CD4-positive, alpha-beta T cell (primary cell): ENCODE results near the gene PDGFD. TPM values are rescaled to one million over a fixed set of nuclear protein-coding genes. Genes with fewer than 3 reads are reported as not detected.

Experiments used
- ATAC-seq: fragments of 200-7000 bp; cut with Tn5 transposase; one replicate; pipeline ENCODE4 v1.10.0; 2022; ENCODE audit warnings: mild to moderate bottlenecking; ENCODE audit not compliant: poor library complexity
- CTCF ChIA-PET: fragments of 350-600 bp; sonication (Branson Sonifier 250); formaldehyde crosslinking; loops from one replicate; lab custom pipeline; 2021; ENCODE audit warnings: antibody characterized with exemption, inconsistent platforms; lab: Charles Lee
- POLR2A ChIA-PET: fragments of 350-600 bp; sonication (Branson Sonifier 250); formaldehyde crosslinking; loops from one replicate; lab custom pipeline; 2021; ENCODE audit warnings: antibody characterized with exemption, inconsistent platforms; lab: Charles Lee
- DNase-seq, 14 experiments: peaks; one replicate each; pipeline ENCODE4 v3.0.0-alpha.2; 2013 to 2020; ENCODE audit warnings: mixed read lengths in 2 of 14
- H3K27ac ChIP-seq, 2 donors: one replicate each; pipeline versions ENCODE4 v1.5.1 to v1.7.0; 2013; ENCODE audit warnings: low read length in 2 of 2, low read depth in 1 of 2, mild to moderate bottlenecking in 1 of 2
- H3K27me3 ChIP-seq, 2 experiments: 1 replicate in 1 of 2; 2 replicates in 1 of 2; pipeline versions ENCODE4 v1.6.1 to v1.7.0; 2013; ENCODE audit warnings: low read length in 2 of 2, control low read depth in 1 of 2, mild to moderate bottlenecking in 1 of 2, moderate library complexity in 1 of 2; ENCODE audit not compliant: insufficient read depth in 2 of 2, control insufficient read depth in 1 of 2
- H3K36me3 ChIP-seq: one replicate; pipeline ENCODE4 v1.6.1; 2013; ENCODE audit warnings: low read length, control low read depth; ENCODE audit not compliant: insufficient read depth
- H3K4me1 ChIP-seq: one replicate; pipeline ENCODE4 v1.6.1; 2013; ENCODE audit warnings: low read length, control low read depth; ENCODE audit not compliant: insufficient read depth
- H3K4me3 ChIP-seq: one replicate; pipeline ENCODE4 v1.5.1; 2013; ENCODE audit warnings: mild to moderate bottlenecking, low read length, moderate library complexity
- H3K9me3 ChIP-seq, 2 experiments: 1 replicate in 1 of 2; 2 replicates in 1 of 2; pipeline versions ENCODE4 v1.6.1 to v1.7.0; 2013; ENCODE audit warnings: low read length in 2 of 2, mild to moderate bottlenecking in 2 of 2, control low read depth in 1 of 2, moderate library complexity in 1 of 2; ENCODE audit not compliant: control insufficient read depth in 1 of 2, insufficient read depth in 1 of 2
- H3K27ac Mint-ChIP-seq: one replicate; pipeline ENCODE4 v1.8.0; 2020; ENCODE audit warnings: mixed read lengths
- H3K27me3 Mint-ChIP-seq: one replicate; pipeline ENCODE4 v1.8.0; 2021; ENCODE audit warnings: mixed read lengths
- H3K36me3 Mint-ChIP-seq: one replicate; pipeline ENCODE4 v1.8.0; 2021; ENCODE audit warnings: low read depth, mixed read lengths
- H3K4me1 Mint-ChIP-seq: one replicate; pipeline ENCODE4 v1.8.0; 2021; ENCODE audit warnings: low read depth, mixed read lengths
- H3K4me3 Mint-ChIP-seq: one replicate; pipeline ENCODE4 v1.8.0; 2020; ENCODE audit warnings: mild to moderate bottlenecking, mixed read lengths
- H3K9me3 Mint-ChIP-seq: one replicate; pipeline ENCODE4 v1.8.0; 2020; ENCODE audit warnings: mixed read lengths
- intact Hi-C, 2 experiments: fragments of 100-400 bp; cut with DNase I in 1 of 2; cut with micrococcal nuclease in 1 of 2; formaldehyde crosslinking; loops; one replicate each; pipeline versions ENCODE4 v1.15.1 to v1.9.0; 2023 to 2025; cut with DNase I, micrococcal nuclease
- total RNA-seq, 174 experiments: library from RNA in 2 of 174; stranded (reverse) in 2 of 174; gene quantifications; one replicate each; pipeline ENCODE4 v1.2.3 and lab custom pipeline; 2021 to 2026
- TF ChIP-seq, protein P1 (sequence below): fragments of 200-600 bp; IDR thresholded peaks from one replicate; pipeline ENCODE4 v1.8.0; 2022; ENCODE audit warnings: antibody characterized with exemption, mild to moderate bottlenecking

Gene PDGFD
- total RNA-seq, 2 experiments from 2014 or later, result not detected

DNA sequence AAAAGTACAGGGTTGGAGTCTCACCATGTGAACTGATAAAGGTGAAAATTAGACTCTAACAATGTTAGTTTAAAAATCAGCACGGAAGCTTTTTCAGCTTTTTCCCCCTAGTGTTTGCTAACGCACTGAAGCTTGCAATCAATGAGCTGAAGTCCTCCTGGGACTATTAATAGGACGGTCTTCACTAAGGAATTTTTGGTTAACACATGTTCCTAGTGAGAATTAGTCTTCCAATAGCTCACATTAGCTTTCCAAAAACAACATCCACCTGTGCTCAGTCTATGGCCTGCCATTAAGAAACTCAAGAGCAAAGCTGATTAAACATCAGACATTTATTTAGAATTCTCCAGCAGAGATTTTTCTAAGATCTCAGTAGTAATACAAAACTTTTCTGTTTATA is 154.2 kb downstream of the PDGFD start:
- CTCF ChIA-PET, result no interaction called here
- no peak overlapping the region for H3K4me3 Mint-ChIP-seq
- H3K4me1 ChIP-seq, result no peaks in the 10 kb centered on the region
- no peak overlapping the region for H3K27ac Mint-ChIP-seq
- no peaks in the 10 kb centered on the region for H3K36me3 Mint-ChIP-seq
- H3K27ac ChIP-seq, result no peak overlapping the region
- no peaks in the 10 kb centered on the region for H3K27me3 ChIP-seq
- no peak overlapping the region for H3K4me3 ChIP-seq
- TF ChIP-seq, protein P1, sequence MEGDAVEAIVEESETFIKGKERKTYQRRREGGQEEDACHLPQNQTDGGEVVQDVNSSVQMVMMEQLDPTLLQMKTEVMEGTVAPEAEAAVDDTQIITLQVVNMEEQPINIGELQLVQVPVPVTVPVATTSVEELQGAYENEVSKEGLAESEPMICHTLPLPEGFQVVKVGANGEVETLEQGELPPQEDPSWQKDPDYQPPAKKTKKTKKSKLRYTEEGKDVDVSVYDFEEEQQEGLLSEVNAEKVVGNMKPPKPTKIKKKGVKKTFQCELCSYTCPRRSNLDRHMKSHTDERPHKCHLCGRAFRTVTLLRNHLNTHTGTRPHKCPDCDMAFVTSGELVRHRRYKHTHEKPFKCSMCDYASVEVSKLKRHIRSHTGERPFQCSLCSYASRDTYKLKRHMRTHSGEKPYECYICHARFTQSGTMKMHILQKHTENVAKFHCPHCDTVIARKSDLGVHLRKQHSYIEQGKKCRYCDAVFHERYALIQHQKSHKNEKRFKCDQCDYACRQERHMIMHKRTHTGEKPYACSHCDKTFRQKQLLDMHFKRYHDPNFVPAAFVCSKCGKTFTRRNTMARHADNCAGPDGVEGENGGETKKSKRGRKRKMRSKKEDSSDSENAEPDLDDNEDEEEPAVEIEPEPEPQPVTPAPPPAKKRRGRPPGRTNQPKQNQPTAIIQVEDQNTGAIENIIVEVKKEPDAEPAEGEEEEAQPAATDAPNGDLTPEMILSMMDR, result no peak
- H3K4me1 Mint-ChIP-seq, result no peaks in the 10 kb centered on the region
- H3K9me3 ChIP-seq, result no peaks in the 10 kb centered on the region
- H3K9me3 Mint-ChIP-seq, result no peaks in the 10 kb centered on the region
- POLR2A ChIA-PET, result no interaction called here
- no peaks in the 10 kb centered on the region for H3K36me3 ChIP-seq
- peaks cover 12% of the 10 kb centered on the region for H3K27me3 Mint-ChIP-seq
- DNase-seq (no peak), ATAC-seq (no peak)
- intact Hi-C loops, result no loop called here

DNA sequence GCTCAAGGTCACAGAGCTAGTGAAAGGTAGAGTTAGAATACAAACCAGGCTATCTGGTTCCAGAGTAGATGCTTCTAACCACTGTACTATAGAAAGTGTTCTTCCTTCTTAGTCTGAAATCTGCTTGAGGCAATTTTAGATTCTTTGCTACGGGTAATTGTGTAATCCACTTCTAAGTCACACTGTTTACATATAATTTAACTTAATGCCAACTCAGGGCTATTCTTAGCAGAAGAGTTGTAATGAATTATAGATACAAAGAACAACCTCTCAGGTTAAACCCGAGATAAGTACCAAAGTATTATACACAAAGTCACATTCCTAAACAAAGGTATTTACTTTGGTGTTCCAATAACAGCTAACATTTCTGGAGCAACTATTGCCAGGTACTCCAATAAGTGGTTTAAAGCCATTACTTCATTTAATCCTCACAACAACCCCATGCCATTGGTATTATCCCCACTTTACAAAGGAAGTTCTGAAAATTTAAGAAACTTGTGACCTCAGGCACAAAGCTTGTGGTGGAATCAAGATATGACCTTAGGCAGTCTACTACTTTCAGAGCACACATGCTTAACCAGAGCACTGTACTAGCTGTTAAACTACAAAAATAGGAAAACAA is 158.6 kb downstream of the PDGFD start:
- H3K4me1 ChIP-seq, result no peaks in the 10 kb centered on the region
- ChIA-PET POLR2A (no interaction called here), CTCF (no interaction called here)
- no peak for ATAC-seq
- H3K27me3 Mint-ChIP-seq, result peaks cover 12% of the 10 kb centered on the region
- H3K4me3 ChIP-seq, result no peak overlapping the region
- intact Hi-C loops, result no loop called here
- no peak overlapping the region for H3K4me3 Mint-ChIP-seq
- H3K4me1 Mint-ChIP-seq, result no peaks in the 10 kb centered on the region
- DNase-seq, result no peak
- H3K36me3 ChIP-seq, result no peaks in the 10 kb centered on the region
- H3K27ac Mint-ChIP-seq, result no peak overlapping the region
- H3K27ac ChIP-seq, result no peak overlapping the region
- TF ChIP-seq, protein P1, result no peak
- H3K9me3 ChIP-seq, result no peaks in the 10 kb centered on the region
- no peaks in the 10 kb centered on the region for H3K36me3 Mint-ChIP-seq
- H3K27me3 ChIP-seq, result no peaks in the 10 kb centered on the region
- H3K9me3 Mint-ChIP-seq, result no peaks in the 10 kb centered on the region

DNA sequence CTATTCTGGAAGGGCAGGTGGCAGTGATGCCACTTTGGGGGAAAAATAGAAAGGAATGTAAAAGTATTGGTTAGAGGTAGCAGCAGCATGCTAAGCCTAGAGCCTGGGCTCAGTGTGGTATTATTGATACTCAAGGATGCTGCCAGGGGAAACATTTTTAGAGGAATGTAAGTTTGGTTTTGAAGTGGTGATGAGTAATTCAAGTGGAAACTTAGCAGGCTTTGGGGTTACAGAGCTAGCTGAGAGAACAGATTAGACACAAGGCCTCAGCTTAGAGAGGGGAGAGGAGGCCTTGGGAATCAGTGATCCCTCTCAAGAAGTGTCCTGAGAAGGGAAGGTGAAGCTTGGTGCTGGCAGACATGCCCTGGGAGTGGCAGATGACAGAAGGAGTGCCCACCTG is 160.5 kb downstream of the PDGFD start:
- H3K27me3 Mint-ChIP-seq, result peaks cover 12% of the 10 kb centered on the region
- no peak overlapping the region for H3K4me3 Mint-ChIP-seq
- Histone ChIP-seq H3K27me3 (no peaks in the 10 kb centered on the region), H3K27ac (no peak overlapping the region), H3K9me3 (no peaks in the 10 kb centered on the region), H3K4me3 (no peak overlapping the region), H3K36me3 (no peaks in the 10 kb centered on the region), H3K4me1 (no peaks in the 10 kb centered on the region)
- H3K4me1 Mint-ChIP-seq, result no peaks in the 10 kb centered on the region
- no peaks in the 10 kb centered on the region for H3K9me3 Mint-ChIP-seq
- no peak overlapping the region for H3K27ac Mint-ChIP-seq
- intact Hi-C loops, result no loop called here
- DNase-seq (no peak), ATAC-seq (no peak)
- no peaks in the 10 kb centered on the region for H3K36me3 Mint-ChIP-seq
- POLR2A ChIA-PET, result no interaction called here
- CTCF ChIA-PET, result no interaction called here
- TF ChIP-seq, protein P1, result no peak
